Skeletal muscle tissue (tissue), 4 donors: ENCODE measurements around the gene RHBDD1. TPM values are rescaled to one million over a fixed set of nuclear protein-coding genes. Genes with fewer than 3 reads are reported as not detected.
"Not testable (repeated sequence)": the region's sequence is repeated elsewhere in the genome, so short reads cannot be mapped to it uniquely, and the experiment has no call there.

Experiments used
- H3K27ac ChIP-seq: one replicate; pipeline ENCODE4 v1.7.0; 2013; ENCODE audit warnings: mild to moderate bottlenecking, low read depth, low read length, inconsistent platforms
- H3K27me3 ChIP-seq, 3 donors: one replicate each; pipeline ENCODE4 v1.7.0; 2013; ENCODE audit warnings: low read length in 3 of 3; ENCODE audit not compliant: control insufficient read depth in 3 of 3, insufficient read depth in 3 of 3
- H3K36me3 ChIP-seq, 3 donors: one replicate each; pipeline ENCODE4 v1.7.0; 2013; ENCODE audit warnings: low read length in 3 of 3; ENCODE audit not compliant: control insufficient read depth in 3 of 3, insufficient read depth in 3 of 3
- H3K4me1 ChIP-seq, 3 donors: one replicate each; pipeline ENCODE4 v1.7.0; 2013; ENCODE audit warnings: low read length in 3 of 3, mild to moderate bottlenecking in 3 of 3; ENCODE audit not compliant: control insufficient read depth in 3 of 3, insufficient read depth in 3 of 3
- H3K4me3 ChIP-seq, 3 donors: one replicate each; pipeline ENCODE4 v1.7.0; 2013; ENCODE audit warnings: low read length in 3 of 3
- H3K9ac ChIP-seq, 3 donors: one replicate each; pipeline ENCODE4 v1.7.0; 2013; ENCODE audit warnings: low read length in 3 of 3, mild to moderate bottlenecking in 3 of 3, moderate library complexity in 2 of 3, low read depth in 1 of 3
- H3K9me3 ChIP-seq, 3 donors: one replicate each; pipeline ENCODE4 v1.7.0; 2013; ENCODE audit warnings: low read length in 3 of 3; ENCODE audit not compliant: control insufficient read depth in 3 of 3
- total RNA-seq: library from RNA; depleted of rRNA; stranded (reverse); fragments of >200 nt; gene quantifications from one replicate; pipeline ENCODE4 v1.2.3, GENCODE V29; 2014
- donor health status: Osteomylitis.

Gene RHBDD1
- total RNA-seq, 1 donor from 2014 or later: 37.6 TPM

- Histone ChIP-seq H3K4me3 (no peak overlapping the region), H3K27me3 (no peaks in the 10 kb centered on the region), H3K4me1 (peaks cover 13 to 16% (median 15%) of the 10 kb centered on the region in 3 donors), H3K9me3 (no peaks in the 10 kb centered on the region), H3K9ac (no peak overlapping the region), H3K36me3 (peaks cover 0 to 3% (median 0%) of the 10 kb centered on the region in 3 donors), H3K27ac (no peak overlapping the region)
Measured at GRCh38 chr2:226839161-226839560, 3.3 kb downstream of the RHBDD1 start.

- Histone ChIP-seq H3K4me3 (no peak overlapping the region), H3K4me1 (peaks cover 13 to 16% (median 15%) of the 10 kb centered on the region in 3 donors), H3K9me3 (no peaks in the 10 kb centered on the region), H3K9ac (no peak overlapping the region), H3K27me3 (no peaks in the 10 kb centered on the region), H3K36me3 (peaks cover 0 to 3% (median 0%) of the 10 kb centered on the region in 3 donors), H3K27ac (no peak overlapping the region)
Measured at GRCh38 chr2:226839951-226840350, 4.1 kb downstream of the RHBDD1 start.

DNA sequence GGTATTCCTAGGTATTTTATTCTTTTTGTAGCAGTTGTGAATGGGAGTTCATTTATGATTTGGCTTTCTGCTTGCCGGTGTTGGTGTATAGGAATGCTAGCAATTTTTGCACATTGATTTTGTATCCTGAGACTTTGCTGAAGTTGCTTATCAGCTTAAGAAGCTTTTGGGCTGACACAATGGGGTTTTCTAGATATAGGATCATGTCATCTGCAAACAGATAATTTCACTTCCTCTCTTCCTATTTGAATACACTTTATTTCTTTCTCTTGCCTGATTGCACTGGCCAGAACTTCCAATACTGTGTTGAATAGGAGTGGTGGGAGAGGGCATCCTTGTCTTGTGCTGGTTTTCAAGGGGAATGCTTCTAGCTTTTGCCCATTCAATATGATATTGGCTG lies 7.1 kb downstream of the RHBDD1 start:
- H3K4me3 ChIP-seq, H3K27me3 ChIP-seq, H3K9me3 ChIP-seq, H3K4me1 ChIP-seq, H3K36me3 ChIP-seq, H3K27ac ChIP-seq, H3K9ac ChIP-seq: not testable (repeated sequence)

DNA sequence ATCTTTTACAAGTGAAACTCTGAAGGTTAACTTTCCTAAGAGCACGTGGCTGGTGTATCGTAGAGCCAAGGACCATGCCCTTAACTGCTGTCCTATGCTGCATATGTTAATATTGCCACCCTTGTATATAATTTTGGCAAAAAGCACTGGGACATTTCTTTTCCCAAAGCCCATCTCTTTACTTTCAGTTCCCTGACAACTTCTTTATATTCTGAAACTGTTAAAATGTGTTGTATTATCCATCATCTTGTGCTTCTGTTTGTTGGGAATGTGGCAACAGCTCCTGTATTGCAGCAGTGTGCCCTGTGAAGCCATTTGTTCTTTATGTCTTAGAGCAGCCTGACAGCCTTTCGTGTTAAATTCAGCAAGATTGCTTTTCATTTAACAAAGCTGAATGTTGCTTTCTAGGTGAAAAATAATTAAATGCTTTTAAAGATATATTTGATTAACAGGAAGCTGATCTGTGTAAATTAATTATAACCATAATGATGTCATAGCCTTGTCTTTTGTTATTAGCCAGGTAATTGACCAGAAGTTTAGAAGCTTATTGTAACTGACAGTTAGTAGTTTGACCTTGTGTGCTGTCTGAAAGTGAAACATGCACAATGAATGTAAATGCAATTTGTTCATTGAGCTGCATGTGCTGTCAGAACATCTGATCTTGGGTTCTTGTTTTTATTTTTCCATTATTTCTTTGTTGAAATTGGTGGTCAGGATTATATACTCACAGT lies 9.7 kb downstream of the RHBDD1 start:
- Histone ChIP-seq H3K9me3 (no peaks in the 10 kb centered on the region), H3K9ac (no peak overlapping the region), H3K4me3 (no peak overlapping the region), H3K4me1 (no peaks in the 10 kb centered on the region), H3K36me3 (no peaks in the 10 kb centered on the region), H3K27ac (no peak overlapping the region), H3K27me3 (no peaks in the 10 kb centered on the region)

- Histone ChIP-seq H3K27ac (no peak overlapping the region), H3K4me3 (no peak overlapping the region), H3K9ac (no peak overlapping the region), H3K36me3 (no peaks in the 10 kb centered on the region), H3K9me3 (no peaks in the 10 kb centered on the region), H3K27me3 (no peaks in the 10 kb centered on the region), H3K4me1 (no peaks in the 10 kb centered on the region)
Measured at GRCh38 chr2:226847090-226847489, 11.2 kb downstream of the RHBDD1 start.

DNA sequence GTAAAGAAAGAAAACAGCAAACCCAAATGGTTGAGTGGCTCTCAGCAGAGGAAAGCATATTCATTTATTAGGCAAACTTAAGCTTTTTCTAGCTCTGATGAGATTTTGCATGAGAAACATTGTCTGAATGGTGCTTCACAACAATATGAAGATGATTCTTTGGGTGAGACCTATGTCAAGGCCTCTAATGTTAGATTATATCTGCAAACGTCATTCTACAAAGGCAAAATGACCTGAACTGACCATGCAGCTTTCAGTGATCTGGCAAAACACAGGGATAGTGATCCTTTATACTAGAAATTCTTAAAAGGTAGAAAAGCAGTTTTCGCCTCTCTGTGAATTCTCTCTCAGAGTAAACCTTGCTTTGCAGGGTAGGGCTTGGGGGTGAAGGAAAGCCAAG lies 11.7 kb downstream of the RHBDD1 start:
- no peaks in the 10 kb centered on the region for H3K27me3 ChIP-seq
- no peak overlapping the region for H3K27ac ChIP-seq
- no peak overlapping the region for H3K9ac ChIP-seq
- H3K4me3 ChIP-seq: no peak overlapping the region
- no peaks in the 10 kb centered on the region for H3K9me3 ChIP-seq
- no peaks in the 10 kb centered on the region for H3K36me3 ChIP-seq
- no peaks in the 10 kb centered on the region for H3K4me1 ChIP-seq

- no peak overlapping the region for H3K9ac ChIP-seq
- no peak overlapping the region for H3K4me3 ChIP-seq
- H3K4me1 ChIP-seq: no peaks in the 10 kb centered on the region
- H3K27ac ChIP-seq: no peak overlapping the region
- H3K27me3 ChIP-seq: no peaks in the 10 kb centered on the region
- H3K9me3 ChIP-seq: no peaks in the 10 kb centered on the region
- no peaks in the 10 kb centered on the region for H3K36me3 ChIP-seq
Measured at GRCh38 chr2:226849349-226849748, 13.5 kb downstream of the RHBDD1 start.

- H3K9ac ChIP-seq: no peak overlapping the region
- H3K4me1 ChIP-seq: no peaks in the 10 kb centered on the region
- H3K27ac ChIP-seq: no peak overlapping the region
- no peaks in the 10 kb centered on the region for H3K36me3 ChIP-seq
- no peak overlapping the region for H3K4me3 ChIP-seq
- H3K27me3 ChIP-seq: no peaks in the 10 kb centered on the region
- H3K9me3 ChIP-seq: no peaks in the 10 kb centered on the region
Measured at GRCh38 chr2:226850024-226850423, 14.2 kb downstream of the RHBDD1 start.

DNA sequence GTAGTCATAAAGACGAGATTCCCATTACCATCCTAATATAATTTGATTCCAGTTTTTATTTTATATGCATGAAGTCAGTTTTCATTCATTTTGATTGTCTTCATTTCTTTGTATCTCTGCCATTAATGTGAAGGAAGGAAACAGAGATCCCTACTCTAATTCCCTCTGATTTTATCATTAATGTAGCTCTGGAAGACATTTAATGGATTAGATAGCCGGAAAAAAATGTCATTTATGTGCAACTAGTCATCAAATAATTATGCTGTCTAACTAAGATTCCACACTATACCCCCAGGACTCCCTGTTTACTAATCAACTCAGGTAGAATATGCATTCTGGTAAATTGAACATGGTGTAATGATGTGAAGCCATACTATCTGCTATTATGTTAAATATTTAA lies 19.9 kb downstream of the RHBDD1 start:
- Histone ChIP-seq H3K4me1 (no peaks in the 10 kb centered on the region), H3K4me3 (no peak overlapping the region), H3K27ac (no peak overlapping the region), H3K27me3 (no peaks in the 10 kb centered on the region), H3K36me3 (no peaks in the 10 kb centered on the region), H3K9me3 (no peaks in the 10 kb centered on the region), H3K9ac (no peak overlapping the region)

- Histone ChIP-seq H3K27ac (no peak overlapping the region), H3K9ac (no peak overlapping the region), H3K9me3 (no peaks in the 10 kb centered on the region), H3K4me3 (no peak overlapping the region), H3K4me1 (no peaks in the 10 kb centered on the region), H3K27me3 (no peaks in the 10 kb centered on the region), H3K36me3 (peaks cover 0 to 7% (median 0%) of the 10 kb centered on the region in 3 donors)
Measured at GRCh38 chr2:226860087-226860486, 24.2 kb downstream of the RHBDD1 start.
